ENCODE measurements around the gene DNAJA4. TPM values are rescaled to one million over a fixed set of nuclear protein-coding genes. Genes with fewer than 3 reads are reported as not detected.

The DNAJA4 gene
- total and polyA plus RNA-seq, 2 experiments from 2014 or later, result 5.0 to 12.5 TPM

GRCh38 chr15:78276064-78276943 lies 11.9 kb downstream of the DNAJA4 start:
- H3F3A ChIP-seq (replicated peaks; ENCODE audit: low read depth), result no peaks in the 10 kb centered on the region
- H3K4me1 Mint-ChIP-seq, result no peaks in the 10 kb centered on the region
- no peak overlapping the region for H3K4me3 ChIP-seq
- no peaks in the 10 kb centered on the region for H3K27me3 ChIP-seq (ENCODE audit: insufficient read depth)
- H3K36me3 Mint-ChIP-seq (ENCODE audit: low read depth), result no peaks in the 10 kb centered on the region
- peak overlapping the region; percentile 66; the same call in 1 of the 2 replicates for H3K27ac Mint-ChIP-seq
- H3K9me2 ChIP-seq (ENCODE audit: insufficient read depth), result no peaks in the 10 kb centered on the region
- DNase-seq (ENCODE audit: low spot score) (no peak), ATAC-seq (peak; percentile 33; the same call in 2 of the 3 replicates)
- peaks cover 2% of the 10 kb centered on the region for H3K27me3 Mint-ChIP-seq (ENCODE audit: insufficient read depth, low read depth, poor library complexity)
- no peaks in the 10 kb centered on the region for H4K20me1 ChIP-seq (replicated peaks; ENCODE audit: insufficient read depth)
- no peaks in the 10 kb centered on the region for H3K9me3 Mint-ChIP-seq
- no peaks in the 10 kb centered on the region for H3K36me3 ChIP-seq (ENCODE audit: insufficient read depth)
- no peaks in the 10 kb centered on the region for H3K4me1 ChIP-seq (ENCODE audit: insufficient read depth)
- no peak overlapping the region for H2AFZ ChIP-seq
- no peak overlapping the region for H3K4me3 Mint-ChIP-seq
- TF ChIP-seq, protein P1, sequence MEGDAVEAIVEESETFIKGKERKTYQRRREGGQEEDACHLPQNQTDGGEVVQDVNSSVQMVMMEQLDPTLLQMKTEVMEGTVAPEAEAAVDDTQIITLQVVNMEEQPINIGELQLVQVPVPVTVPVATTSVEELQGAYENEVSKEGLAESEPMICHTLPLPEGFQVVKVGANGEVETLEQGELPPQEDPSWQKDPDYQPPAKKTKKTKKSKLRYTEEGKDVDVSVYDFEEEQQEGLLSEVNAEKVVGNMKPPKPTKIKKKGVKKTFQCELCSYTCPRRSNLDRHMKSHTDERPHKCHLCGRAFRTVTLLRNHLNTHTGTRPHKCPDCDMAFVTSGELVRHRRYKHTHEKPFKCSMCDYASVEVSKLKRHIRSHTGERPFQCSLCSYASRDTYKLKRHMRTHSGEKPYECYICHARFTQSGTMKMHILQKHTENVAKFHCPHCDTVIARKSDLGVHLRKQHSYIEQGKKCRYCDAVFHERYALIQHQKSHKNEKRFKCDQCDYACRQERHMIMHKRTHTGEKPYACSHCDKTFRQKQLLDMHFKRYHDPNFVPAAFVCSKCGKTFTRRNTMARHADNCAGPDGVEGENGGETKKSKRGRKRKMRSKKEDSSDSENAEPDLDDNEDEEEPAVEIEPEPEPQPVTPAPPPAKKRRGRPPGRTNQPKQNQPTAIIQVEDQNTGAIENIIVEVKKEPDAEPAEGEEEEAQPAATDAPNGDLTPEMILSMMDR (conservative IDR thresholded peaks at IDR 0.05; ENCODE audit: low read depth in 2 of 2), result no peak
- no peak for TF ChIP-seq NANOG (IDR thresholded peaks at IDR 0.05; ENCODE audit: borderline replicate concordance)
- TF ChIP-seq REST (IDR thresholded peaks at IDR 0.05; ENCODE audit: unreplicated experiment), result no peak
- TF ChIP-seq ZNF331 (CRISPR knock-in tag; IDR thresholded peaks at IDR 0.05; ENCODE audit: low read depth), result no peak
- no peak for TF ChIP-seq POLR2AphosphoS5 (IDR thresholded peaks at IDR 0.05; ENCODE audit: low read depth)
- no peak for TF ChIP-seq ETS1 (IDR thresholded peaks at IDR 0.05)
- TF ChIP-seq EZH2 (IDR thresholded peaks at IDR 0.05; ENCODE audit: low read depth, unreplicated experiment), result no peak
- TF ChIP-seq STAT1 (IDR thresholded peaks at IDR 0.05; ENCODE audit: unreplicated experiment), result no peak
- no peak for TF ChIP-seq CREB1 (CRISPR knock-in tag; IDR thresholded peaks at IDR 0.05; ENCODE audit: low read depth)
- TF ChIP-seq, protein P2, sequence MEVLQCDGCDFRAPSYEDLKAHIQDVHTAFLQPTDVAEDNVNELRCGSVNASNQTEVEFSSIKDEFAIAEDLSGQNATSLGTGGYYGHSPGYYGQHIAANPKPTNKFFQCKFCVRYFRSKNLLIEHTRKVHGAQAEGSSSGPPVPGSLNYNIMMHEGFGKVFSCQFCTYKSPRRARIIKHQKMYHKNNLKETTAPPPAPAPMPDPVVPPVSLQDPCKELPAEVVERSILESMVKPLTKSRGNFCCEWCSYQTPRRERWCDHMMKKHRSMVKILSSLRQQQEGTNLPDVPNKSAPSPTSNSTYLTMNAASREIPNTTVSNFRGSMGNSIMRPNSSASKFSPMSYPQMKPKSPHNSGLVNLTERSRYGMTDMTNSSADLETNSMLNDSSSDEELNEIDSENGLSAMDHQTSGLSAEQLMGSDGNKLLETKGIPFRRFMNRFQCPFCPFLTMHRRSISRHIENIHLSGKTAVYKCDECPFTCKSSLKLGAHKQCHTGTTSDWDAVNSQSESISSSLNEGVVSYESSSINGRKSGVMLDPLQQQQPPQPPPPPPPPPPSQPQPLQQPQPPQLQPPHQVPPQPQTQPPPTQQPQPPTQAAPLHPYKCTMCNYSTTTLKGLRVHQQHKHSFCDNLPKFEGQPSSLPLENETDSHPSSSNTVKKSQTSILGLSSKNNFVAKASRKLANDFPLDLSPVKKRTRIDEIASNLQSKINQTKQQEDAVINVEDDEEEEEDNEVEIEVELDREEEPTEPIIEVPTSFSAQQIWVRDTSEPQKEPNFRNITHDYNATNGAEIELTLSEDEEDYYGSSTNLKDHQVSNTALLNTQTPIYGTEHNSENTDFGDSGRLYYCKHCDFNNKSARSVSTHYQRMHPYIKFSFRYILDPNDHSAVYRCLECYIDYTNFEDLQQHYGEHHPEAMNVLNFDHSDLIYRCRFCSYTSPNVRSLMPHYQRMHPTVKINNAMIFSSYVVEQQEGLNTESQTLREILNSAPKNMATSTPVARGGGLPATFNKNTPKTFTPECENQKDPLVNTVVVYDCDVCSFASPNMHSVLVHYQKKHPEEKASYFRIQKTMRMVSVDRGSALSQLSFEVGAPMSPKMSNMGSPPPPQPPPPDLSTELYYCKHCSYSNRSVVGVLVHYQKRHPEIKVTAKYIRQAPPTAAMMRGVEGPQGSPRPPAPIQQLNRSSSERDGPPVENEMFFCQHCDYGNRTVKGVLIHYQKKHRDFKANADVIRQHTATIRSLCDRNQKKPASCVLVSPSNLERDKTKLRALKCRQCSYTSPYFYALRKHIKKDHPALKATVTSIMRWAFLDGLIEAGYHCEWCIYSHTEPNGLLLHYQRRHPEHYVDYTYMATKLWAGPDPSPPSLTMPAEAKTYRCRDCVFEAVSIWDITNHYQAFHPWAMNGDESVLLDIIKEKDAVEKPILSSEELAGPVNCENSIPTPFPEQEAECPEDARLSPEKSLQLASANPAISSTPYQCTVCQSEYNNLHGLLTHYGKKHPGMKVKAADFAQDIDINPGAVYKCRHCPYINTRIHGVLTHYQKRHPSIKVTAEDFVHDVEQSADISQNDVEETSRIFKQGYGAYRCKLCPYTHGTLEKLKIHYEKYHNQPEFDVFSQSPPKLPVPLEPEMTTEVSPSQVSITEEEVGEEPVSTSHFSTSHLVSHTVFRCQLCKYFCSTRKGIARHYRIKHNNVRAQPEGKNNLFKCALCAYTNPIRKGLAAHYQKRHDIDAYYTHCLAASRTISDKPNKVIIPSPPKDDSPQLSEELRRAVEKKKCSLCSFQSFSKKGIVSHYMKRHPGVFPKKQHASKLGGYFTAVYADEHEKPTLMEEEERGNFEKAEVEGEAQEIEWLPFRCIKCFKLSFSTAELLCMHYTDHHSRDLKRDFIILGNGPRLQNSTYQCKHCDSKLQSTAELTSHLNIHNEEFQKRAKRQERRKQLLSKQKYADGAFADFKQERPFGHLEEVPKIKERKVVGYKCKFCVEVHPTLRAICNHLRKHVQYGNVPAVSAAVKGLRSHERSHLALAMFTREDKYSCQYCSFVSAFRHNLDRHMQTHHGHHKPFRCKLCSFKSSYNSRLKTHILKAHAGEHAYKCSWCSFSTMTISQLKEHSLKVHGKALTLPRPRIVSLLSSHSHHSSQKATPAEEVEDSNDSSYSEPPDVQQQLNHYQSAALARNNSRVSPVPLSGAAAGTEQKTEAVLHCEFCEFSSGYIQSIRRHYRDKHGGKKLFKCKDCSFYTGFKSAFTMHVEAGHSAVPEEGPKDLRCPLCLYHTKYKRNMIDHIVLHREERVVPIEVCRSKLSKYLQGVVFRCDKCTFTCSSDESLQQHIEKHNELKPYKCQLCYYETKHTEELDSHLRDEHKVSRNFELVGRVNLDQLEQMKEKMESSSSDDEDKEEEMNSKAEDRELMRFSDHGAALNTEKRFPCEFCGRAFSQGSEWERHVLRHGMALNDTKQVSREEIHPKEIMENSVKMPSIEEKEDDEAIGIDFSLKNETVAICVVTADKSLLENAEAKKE (CRISPR knock-in tag; IDR thresholded peaks at IDR 0.05), result no peak
- TF ChIP-seq JUNB (IDR thresholded peaks at IDR 0.05; ENCODE audit: unreplicated experiment), result no peak
- TF ChIP-seq ZNF114 (CRISPR knock-in tag; IDR thresholded peaks at IDR 0.05), result no peak
- TF ChIP-seq EZH2phosphoT487 (IDR thresholded peaks at IDR 0.05; ENCODE audit: unreplicated experiment), result no peak
- H3K79me2 ChIP-seq (replicated peaks; ENCODE audit: insufficient read depth), result no peaks in the 10 kb centered on the region
- H3K4me2 ChIP-seq, result no peak overlapping the region
- no peak overlapping the region for H3K27ac ChIP-seq (ENCODE audit: low read depth)
